CD14-positive monocyte (primary cell): ENCODE results near the gene AP3D1. TPM values are rescaled to one million over a fixed set of nuclear protein-coding genes. Genes with fewer than 3 reads are reported as not detected.

Source experiments
- DNase-seq, 3 donors: peaks; one replicate each; pipeline ENCODE4 v3.0.0-alpha.2; 2011 to 2022
- H2AFZ ChIP-seq: 2 replicates; pipeline ENCODE4 v1.6.0; 2012; ENCODE audit warnings: mild to moderate bottlenecking, low read depth, low read length, inconsistent platforms; ENCODE audit not compliant: insufficient read depth, poor library complexity, severe bottlenecking
- H3K27ac ChIP-seq, 2 donors: 1 replicate in 1 of 2; 2 replicates in 1 of 2; pipeline ENCODE4 v1.5.1; 2012 to 2013; ENCODE audit warnings: low read length in 2 of 2, control low read depth in 1 of 2, inconsistent platforms in 1 of 2, low read depth in 1 of 2, mild to moderate bottlenecking in 1 of 2
- H3K27me3 ChIP-seq, 2 donors: one replicate each; pipeline versions ENCODE4 v1.6.0 to v1.6.1; 2011 to 2013; ENCODE audit warnings: low read length in 2 of 2; ENCODE audit not compliant: control insufficient read depth in 2 of 2, insufficient read depth in 2 of 2
- H3K36me3 ChIP-seq, 2 donors: replicated peaks in 1 of 2; 1 replicate in 1 of 2; 2 replicates in 1 of 2; pipeline versions ENCODE4 v1.5.1 to v1.6.1; 2012 to 2013; ENCODE audit warnings: low read length in 2 of 2, control low read depth in 1 of 2, inconsistent platforms in 1 of 2, mild to moderate bottlenecking in 1 of 2; ENCODE audit not compliant: insufficient read depth in 2 of 2, control insufficient read depth in 1 of 2
- H3K4me1 ChIP-seq, 2 donors: 1 replicate in 1 of 2; 2 replicates in 1 of 2; pipeline versions ENCODE4 v1.5.1 to v1.6.1; 2012 to 2013; ENCODE audit warnings: low read length in 2 of 2, control low read depth in 1 of 2, inconsistent platforms in 1 of 2, mild to moderate bottlenecking in 1 of 2, moderate library complexity in 1 of 2; ENCODE audit not compliant: insufficient read depth in 2 of 2, control insufficient read depth in 1 of 2
- H3K4me2 ChIP-seq: replicated peaks from 2 replicates; pipeline ENCODE3; 2012; ENCODE audit warnings: low read length, moderate library complexity, mild to moderate bottlenecking; ENCODE audit not compliant: poor library complexity, severe bottlenecking; ENCODE audit errors: extremely low read depth
- H3K4me3 ChIP-seq, 3 experiments: fragments of 200-600 bp in 1 of 3; sonication (generic) in 1 of 3; replicated peaks in 1 of 3; 1 replicate in 2 of 3; 2 replicates in 1 of 3; pipeline ENCODE4 v1.5.1; 2011 to 2013; ENCODE audit warnings: low read length in 3 of 3, mild to moderate bottlenecking in 3 of 3, control low read depth in 2 of 3, low read depth in 2 of 3, inconsistent platforms in 1 of 3, moderate library complexity in 1 of 3
- H3K79me2 ChIP-seq: 2 replicates; pipeline ENCODE4 v1.6.0; 2012; ENCODE audit warnings: mild to moderate bottlenecking, control low read depth, inconsistent platforms, low read length, moderate library complexity; ENCODE audit not compliant: insufficient read depth
- H3K9ac ChIP-seq: 2 replicates; pipeline ENCODE4 v1.6.0; 2017; ENCODE audit warnings: low read length, mild to moderate bottlenecking; ENCODE audit not compliant: insufficient read depth, poor library complexity, severe bottlenecking
- H3K9me3 ChIP-seq, 2 donors: replicated peaks in 1 of 2; 1 replicate in 1 of 2; 2 replicates in 1 of 2; pipeline versions ENCODE4 v1.5.1 to v1.6.1; 2012 to 2013; ENCODE audit warnings: low read length in 2 of 2, control low read depth in 1 of 2; ENCODE audit not compliant: control insufficient read depth in 1 of 2, insufficient read depth in 1 of 2
- H4K20me1 ChIP-seq: 2 replicates; pipeline ENCODE4 v1.6.0; 2012; ENCODE audit warnings: mild to moderate bottlenecking, low read length, control low read depth, moderate library complexity; ENCODE audit not compliant: insufficient read depth
- H3K27ac Mint-ChIP-seq, 7 donors: one replicate each; pipeline ENCODE4 v1.8.0; 2020; ENCODE audit warnings: mild to moderate bottlenecking in 7 of 7, mixed read lengths in 7 of 7, moderate library complexity in 6 of 7, inconsistent platforms in 2 of 7
- H3K27me3 Mint-ChIP-seq, 3 donors: one replicate each; pipeline ENCODE4 v1.8.0; 2021 to 2022; ENCODE audit warnings: low read depth in 3 of 3, mild to moderate bottlenecking in 3 of 3, mixed read lengths in 3 of 3, moderate library complexity in 3 of 3, inconsistent platforms in 1 of 3
- H3K36me3 Mint-ChIP-seq, 2 donors: one replicate each; pipeline ENCODE4 v1.8.0; 2020; ENCODE audit warnings: mixed read lengths in 2 of 2, inconsistent platforms in 1 of 2, mild to moderate bottlenecking in 1 of 2
- H3K4me1 Mint-ChIP-seq: one replicate; pipeline ENCODE4 v1.8.0; 2020; ENCODE audit warnings: mild to moderate bottlenecking, mixed read lengths
- H3K4me3 Mint-ChIP-seq, 2 donors: one replicate each; pipeline ENCODE4 v1.8.0; 2020; ENCODE audit warnings: mild to moderate bottlenecking in 2 of 2, mixed read lengths in 2 of 2, moderate library complexity in 1 of 2
- H3K9me3 Mint-ChIP-seq, 7 donors: one replicate each; pipeline ENCODE4 v1.8.0; 2020 to 2022; ENCODE audit warnings: mixed read lengths in 7 of 7, mild to moderate bottlenecking in 6 of 7, moderate library complexity in 6 of 7, inconsistent platforms in 2 of 7
- WGBS: methylation state at CpG from one replicate; pipeline ENCODE4 v1.1.5; 2013; ENCODE audit warnings: missing lambda C conversion rate; ENCODE audit not compliant: insufficient coverage; 5-methylcytosine and 5-hydroxymethylcytosine counted together
- intact Hi-C, 2 donors: fragments of 100-400 bp; cut with micrococcal nuclease; formaldehyde crosslinking; loops; one replicate each; pipeline versions ENCODE4 v1.15.0 to v1.15.1; 2023
- polyA plus RNA-seq, 3 donors: library from polyadenylated mRNA; depleted of rRNA in 1 of 3; unstranded in 2 of 3; stranded (reverse) in 1 of 3; fragments of 300-500 nt in 2 of 3; fragments of >200 nt in 1 of 3; fragmentation: Illumina TruSeq in 2 of 3; gene quantifications; 1 replicate in 2 of 3; 2 replicates in 1 of 3; pipeline ENCODE4 v1.2.3, GENCODE V29; 2012 to 2021
- TF ChIP-seq, protein P1 (sequence below): fragments of 200-600 bp; IDR thresholded peaks from one replicate; pipeline ENCODE4 v1.8.0; 2022; ENCODE audit warnings: antibody characterized with exemption, mild to moderate bottlenecking

AP3D1 gene
- polyA plus RNA-seq, 3 donors: 9.6 to 105 (median 12.4) TPM

DNA sequence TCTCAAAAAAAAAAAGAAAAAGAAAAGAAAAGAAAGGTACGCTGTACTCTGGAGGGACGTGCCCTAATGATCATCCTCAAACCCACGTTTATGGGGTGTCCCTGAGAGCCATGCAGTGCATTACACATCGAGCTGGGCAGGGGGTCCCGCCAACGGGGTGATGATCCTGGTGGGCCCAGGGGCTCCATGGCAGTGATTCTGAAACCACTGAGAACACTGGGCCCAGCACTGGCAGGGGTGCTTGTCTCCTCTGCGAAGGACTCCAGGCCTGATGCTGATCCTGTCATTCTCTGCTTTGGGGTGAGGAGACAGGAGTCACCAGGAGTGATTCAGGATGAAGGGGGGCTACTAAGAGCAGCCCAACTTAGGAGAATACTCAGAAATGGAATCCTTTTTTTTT is 74.0 kb downstream of the AP3D1 start:
- no peak overlapping the region for H2AFZ ChIP-seq
- intact Hi-C loops: no loop called here
- peaks cover 63 to 97% of the 10 kb centered on the region in 2 donors for H3K36me3 Mint-ChIP-seq
- no peak overlapping the region for H3K9ac ChIP-seq
- H3K9me3 ChIP-seq: no peaks in the 10 kb centered on the region
- no peak overlapping the region for H3K27ac ChIP-seq
- H3K27me3 Mint-ChIP-seq: peaks cover 0 to 3% (median 0%) of the 10 kb centered on the region in 3 donors
- H3K27me3 ChIP-seq: no peaks in the 10 kb centered on the region
- no peak for DNase-seq
- peaks cover 46% of the 10 kb centered on the region for H3K4me1 Mint-ChIP-seq
- peaks cover 45 to 64% of the 10 kb centered on the region in 2 donors for H3K4me1 ChIP-seq
- no peak overlapping the region for H3K4me2 ChIP-seq
- H3K36me3 ChIP-seq: peaks cover 74 to 80% of the 10 kb centered on the region in 2 donors
- peak overlapping the region in 4 of 7 donors; percentile 41 to 54 (median 46) for H3K27ac Mint-ChIP-seq
- peaks cover 100% of the 10 kb centered on the region for H4K20me1 ChIP-seq
- WGBS: 97% methylated on average over 7 of the region's 7 CpGs
- TF ChIP-seq, protein P1, sequence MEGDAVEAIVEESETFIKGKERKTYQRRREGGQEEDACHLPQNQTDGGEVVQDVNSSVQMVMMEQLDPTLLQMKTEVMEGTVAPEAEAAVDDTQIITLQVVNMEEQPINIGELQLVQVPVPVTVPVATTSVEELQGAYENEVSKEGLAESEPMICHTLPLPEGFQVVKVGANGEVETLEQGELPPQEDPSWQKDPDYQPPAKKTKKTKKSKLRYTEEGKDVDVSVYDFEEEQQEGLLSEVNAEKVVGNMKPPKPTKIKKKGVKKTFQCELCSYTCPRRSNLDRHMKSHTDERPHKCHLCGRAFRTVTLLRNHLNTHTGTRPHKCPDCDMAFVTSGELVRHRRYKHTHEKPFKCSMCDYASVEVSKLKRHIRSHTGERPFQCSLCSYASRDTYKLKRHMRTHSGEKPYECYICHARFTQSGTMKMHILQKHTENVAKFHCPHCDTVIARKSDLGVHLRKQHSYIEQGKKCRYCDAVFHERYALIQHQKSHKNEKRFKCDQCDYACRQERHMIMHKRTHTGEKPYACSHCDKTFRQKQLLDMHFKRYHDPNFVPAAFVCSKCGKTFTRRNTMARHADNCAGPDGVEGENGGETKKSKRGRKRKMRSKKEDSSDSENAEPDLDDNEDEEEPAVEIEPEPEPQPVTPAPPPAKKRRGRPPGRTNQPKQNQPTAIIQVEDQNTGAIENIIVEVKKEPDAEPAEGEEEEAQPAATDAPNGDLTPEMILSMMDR: no peak
- H3K4me3 Mint-ChIP-seq: no peak overlapping the region
- H3K4me3 ChIP-seq: no peak overlapping the region
- H3K9me3 Mint-ChIP-seq: peaks cover 0 to 2% (median 0%) of the 10 kb centered on the region in 7 donors
- H3K79me2 ChIP-seq: peaks cover 96% of the 10 kb centered on the region

DNA sequence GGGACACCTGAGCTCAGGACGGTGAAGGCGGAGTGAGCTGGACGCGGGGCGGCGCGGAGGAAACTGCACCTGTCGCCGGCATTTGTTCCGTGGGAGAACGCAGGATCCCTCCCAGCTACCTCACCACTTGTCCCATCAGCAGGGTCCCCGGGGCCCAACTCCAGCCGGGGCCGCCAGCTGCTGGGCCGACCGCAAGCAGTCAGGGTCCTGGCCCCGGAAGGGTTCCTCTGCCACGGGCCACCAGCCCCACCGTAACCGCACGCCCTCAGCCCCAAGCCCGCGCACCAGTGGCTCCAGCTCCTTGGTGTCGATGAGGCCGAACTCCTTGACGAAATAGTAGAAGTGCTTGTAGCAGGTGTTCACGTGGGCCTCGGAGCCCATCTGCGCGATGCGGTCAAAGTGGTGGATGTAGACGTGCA is 74.8 kb downstream of the AP3D1 start:
- H3K4me3 Mint-ChIP-seq: no peak overlapping the region
- H3K4me2 ChIP-seq: no peak overlapping the region

More for the DNA sequence above, 74.8 kb downstream of the AP3D1 start:
- no peak for DNase-seq
- H3K27me3 ChIP-seq: no peaks in the 10 kb centered on the region
- intact Hi-C loops: no loop called here
- Mint-ChIP-seq H3K36me3 (peaks cover 71 to 99% of the 10 kb centered on the region in 2 donors), H3K9me3 (peaks cover 0 to 5% (median 0%) of the 10 kb centered on the region in 7 donors), H3K27me3 (peaks cover 0 to 5% (median 0%) of the 10 kb centered on the region in 3 donors), H3K27ac (peak overlapping the region in 4 of 7 donors; percentile 15 to 95 (median 64)), H3K4me1 (peaks cover 40% of the 10 kb centered on the region)
- H4K20me1 ChIP-seq: peaks cover 100% of the 10 kb centered on the region
- peaks cover 92% of the 10 kb centered on the region for H3K79me2 ChIP-seq
- 93% methylated on average over 26 of the region's 32 CpGs for WGBS
- H3K4me3 ChIP-seq: no peak overlapping the region
- TF ChIP-seq, protein P1: no peak
- peaks cover 36 to 55% of the 10 kb centered on the region in 2 donors for H3K4me1 ChIP-seq
- no peak overlapping the region for H3K9ac ChIP-seq
- peaks cover 81 to 89% of the 10 kb centered on the region in 2 donors for H3K36me3 ChIP-seq
- no peaks in the 10 kb centered on the region for H3K9me3 ChIP-seq
- peak overlapping the region in 1 of 2 donors; percentile 8 for H3K27ac ChIP-seq
- H2AFZ ChIP-seq: no peak overlapping the region
